Hepatocyte (in vitro differentiated cells): ENCODE measurements around the gene SH3GL3. TPM values are rescaled to one million over a fixed set of nuclear protein-coding genes. Genes with fewer than 3 reads are reported as not detected.

Experiments used
- DNase-seq: peaks from one replicate; pipeline ENCODE4 v3.0.0-alpha.2; 2016; ENCODE audit warnings: low spot score
- H2AFZ ChIP-seq: fragments of 200-600 bp; sonication (generic); 2 replicates; pipeline ENCODE4 v1.6.0; 2016; ENCODE audit warnings: antibody characterized with exemption, mild to moderate bottlenecking
- H3K27ac ChIP-seq: fragments of 200-600 bp; sonication (generic); 2 replicates; pipeline ENCODE4 v1.5.1; 2016; ENCODE audit warnings: mild to moderate bottlenecking
- H3K27me3 ChIP-seq: fragments of 200-600 bp; sonication (generic); 2 replicates; pipeline ENCODE4 v1.6.1; 2016
- H3K36me3 ChIP-seq: fragments of 200-600 bp; sonication (generic); replicated peaks from 2 replicates; pipeline ENCODE4 v1.5.1; 2016; ENCODE audit warnings: low read depth; ENCODE audit not compliant: insufficient read depth
- H3K4me1 ChIP-seq: fragments of 200-600 bp; sonication (generic); 2 replicates; pipeline ENCODE4 v1.5.1; 2016; ENCODE audit warnings: mild to moderate bottlenecking, moderate library complexity; ENCODE audit not compliant: insufficient read depth
- H3K4me2 ChIP-seq: fragments of 200-600 bp; sonication (generic); 2 replicates; pipeline ENCODE4 v1.6.0; 2016
- H3K4me3 ChIP-seq: fragments of 200-600 bp; sonication (generic); 2 replicates; pipeline ENCODE4 v1.5.1; 2016; ENCODE audit warnings: mild to moderate bottlenecking
- H3K79me2 ChIP-seq: fragments of 200-600 bp; sonication (generic); 2 replicates; pipeline ENCODE4 v1.6.0; 2017; ENCODE audit warnings: mild to moderate bottlenecking
- H3K9me2 ChIP-seq: fragments of 200-600 bp; sonication (generic); replicated peaks from 2 replicates; pipeline ENCODE4 v1.6.0; 2017; ENCODE audit warnings: mild to moderate bottlenecking; ENCODE audit not compliant: insufficient read depth
- H3K9me3 ChIP-seq: fragments of 200-600 bp; sonication (generic); 2 replicates; pipeline ENCODE4 v1.5.1; 2016; ENCODE audit warnings: low read depth, mild to moderate bottlenecking
- H4K20me1 ChIP-seq: fragments of 200-600 bp; sonication (generic); 2 replicates; pipeline ENCODE4 v1.6.0; 2016; ENCODE audit warnings: mild to moderate bottlenecking; ENCODE audit not compliant: insufficient read depth, poor library complexity, severe bottlenecking
- EZH2 ChIP-seq: fragments of 200-600 bp; sonication (generic); IDR thresholded peaks from 2 replicates; pipeline ENCODE4 v1.6.1; 2016; ENCODE audit warnings: antibody characterized with exemption, mild to moderate bottlenecking, borderline replicate concordance
- EZH2phosphoT487 ChIP-seq: fragments of 200-600 bp; sonication (generic); IDR thresholded peaks from one replicate; pipeline ENCODE4 v1.6.1; 2018; ENCODE audit warnings: antibody characterized with exemption, mild to moderate bottlenecking, low read depth, moderate library complexity; ENCODE audit not compliant: unreplicated experiment, severe bottlenecking
- WGBS: methylation state at CpG from one replicate; pipeline ENCODE4 v1.1.6; 2016; ENCODE audit warnings: low lambda C conversion rate; ENCODE audit errors: missing lambda C conversion rate; 5-methylcytosine and 5-hydroxymethylcytosine counted together
- polyA plus RNA-seq: library from polyadenylated mRNA; unstranded; fragments of >200 nt; fragmentation: Nextera tagmentation; extraction: Ambion mirVana; gene quantifications from 2 replicates; pipeline ENCODE4 v1.2.1, GENCODE V29; 2016
- total RNA-seq: library from RNA; depleted of rRNA; stranded (reverse); fragments of >200 nt; gene quantifications from 2 replicates; pipeline ENCODE4 v1.2.3, GENCODE V29; 2014
- TF ChIP-seq, protein P1 (sequence below): fragments of 200-600 bp; sonication (generic); IDR thresholded peaks from 2 replicates; pipeline ENCODE4 v1.5.1; 2016; ENCODE audit warnings: antibody characterized with exemption, mild to moderate bottlenecking; ENCODE audit not compliant: poor library complexity

The SH3GL3 gene
- total and polyA plus RNA-seq, 2 experiments from 2014 or later, result 11.1 to 13.9 TPM

DNA sequence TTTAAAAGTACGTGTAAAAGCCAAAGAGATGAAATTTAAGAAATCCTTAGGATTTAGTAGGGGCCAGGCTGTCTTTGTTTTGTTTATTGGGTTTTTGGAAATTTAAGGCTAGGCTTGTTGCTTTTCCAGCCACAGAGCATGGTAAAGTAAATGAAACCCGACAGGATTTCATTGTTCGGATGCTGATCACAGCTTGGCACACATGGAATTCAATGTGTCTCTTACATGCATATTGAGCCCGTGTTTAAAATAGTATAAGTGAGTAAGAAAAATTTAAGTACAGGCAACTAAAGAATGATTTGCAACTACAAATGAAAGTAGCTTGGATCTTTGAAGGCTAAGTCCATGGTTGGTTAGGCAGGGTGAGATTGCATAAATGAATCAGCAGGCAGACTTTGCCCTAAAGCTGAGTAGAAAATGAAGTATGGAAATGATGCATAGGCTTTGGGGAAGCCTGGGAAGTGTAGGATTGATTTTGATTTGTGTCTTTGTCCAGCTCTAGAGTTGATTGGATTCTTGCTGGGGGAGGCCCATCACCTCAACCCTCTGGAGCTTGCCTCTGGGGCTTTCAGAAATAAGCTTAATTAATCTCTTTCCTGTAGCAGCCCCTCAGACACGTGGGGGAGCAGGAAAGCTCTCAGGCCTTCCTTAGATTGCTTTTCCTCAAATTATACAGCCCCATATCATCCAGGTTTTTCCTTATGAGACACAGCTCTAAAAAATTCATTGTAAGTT, 138.6 kb downstream of the SH3GL3 start:
- no peak for TF ChIP-seq EZH2phosphoT487
- TF ChIP-seq EZH2, result no peak
- TF ChIP-seq, protein P1, sequence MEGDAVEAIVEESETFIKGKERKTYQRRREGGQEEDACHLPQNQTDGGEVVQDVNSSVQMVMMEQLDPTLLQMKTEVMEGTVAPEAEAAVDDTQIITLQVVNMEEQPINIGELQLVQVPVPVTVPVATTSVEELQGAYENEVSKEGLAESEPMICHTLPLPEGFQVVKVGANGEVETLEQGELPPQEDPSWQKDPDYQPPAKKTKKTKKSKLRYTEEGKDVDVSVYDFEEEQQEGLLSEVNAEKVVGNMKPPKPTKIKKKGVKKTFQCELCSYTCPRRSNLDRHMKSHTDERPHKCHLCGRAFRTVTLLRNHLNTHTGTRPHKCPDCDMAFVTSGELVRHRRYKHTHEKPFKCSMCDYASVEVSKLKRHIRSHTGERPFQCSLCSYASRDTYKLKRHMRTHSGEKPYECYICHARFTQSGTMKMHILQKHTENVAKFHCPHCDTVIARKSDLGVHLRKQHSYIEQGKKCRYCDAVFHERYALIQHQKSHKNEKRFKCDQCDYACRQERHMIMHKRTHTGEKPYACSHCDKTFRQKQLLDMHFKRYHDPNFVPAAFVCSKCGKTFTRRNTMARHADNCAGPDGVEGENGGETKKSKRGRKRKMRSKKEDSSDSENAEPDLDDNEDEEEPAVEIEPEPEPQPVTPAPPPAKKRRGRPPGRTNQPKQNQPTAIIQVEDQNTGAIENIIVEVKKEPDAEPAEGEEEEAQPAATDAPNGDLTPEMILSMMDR, result no peak
- WGBS, result 65% methylated on average over 5 of the region's 5 CpGs
- no peaks in the 10 kb centered on the region for H3K79me2 ChIP-seq

DNA sequence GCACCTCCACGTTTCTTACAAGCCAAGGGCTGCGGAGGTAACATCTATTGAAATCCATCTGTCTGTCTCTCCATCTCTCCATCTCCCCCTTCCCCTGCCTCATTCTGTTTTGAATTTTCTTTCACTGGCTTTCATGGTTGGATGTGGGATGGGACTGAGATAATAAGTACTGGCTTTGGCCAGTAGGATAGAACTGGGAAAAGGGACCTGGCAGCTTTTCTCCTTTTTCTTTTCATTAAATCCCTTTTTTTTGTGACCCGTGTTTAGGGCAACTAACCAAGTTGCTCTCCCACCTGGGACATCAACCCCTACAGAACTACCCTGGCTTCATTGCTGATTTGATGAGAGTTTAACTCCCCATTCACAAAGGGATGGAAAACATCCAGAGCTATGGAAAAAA, 139.9 kb downstream of the SH3GL3 start:
- 90% methylated on average over 3 of the region's 3 CpGs for WGBS
- TF ChIP-seq EZH2phosphoT487 (no peak), EZH2 (no peak)
- TF ChIP-seq, protein P1, result no peak
- no peak for DNase-seq

More for the DNA sequence above, 138.6 kb downstream of the SH3GL3 start:
- H3K36me3 ChIP-seq, result no peaks in the 10 kb centered on the region
- H3K9me3 ChIP-seq, result no peaks in the 10 kb centered on the region
- H3K27me3 ChIP-seq, result no peaks in the 10 kb centered on the region
- no peak for DNase-seq
- no peaks in the 10 kb centered on the region for H4K20me1 ChIP-seq
- H3K9me2 ChIP-seq, result no peaks in the 10 kb centered on the region
- no peak overlapping the region for H3K27ac ChIP-seq
- H2AFZ ChIP-seq, result no peak overlapping the region
- H3K4me3 ChIP-seq, result no peak overlapping the region
- H3K4me2 ChIP-seq, result no peak overlapping the region
- no peaks in the 10 kb centered on the region for H3K4me1 ChIP-seq

GRCh38 chr15:83588441-83588840, 141.3 kb downstream of the SH3GL3 start:
- no peaks in the 10 kb centered on the region for H3K27me3 ChIP-seq
- H3K4me3 ChIP-seq, result no peak overlapping the region
- no peaks in the 10 kb centered on the region for H3K4me1 ChIP-seq
- H3K79me2 ChIP-seq, result no peaks in the 10 kb centered on the region
- H3K36me3 ChIP-seq, result no peaks in the 10 kb centered on the region
- DNase-seq, result no peak
- no peak overlapping the region for H2AFZ ChIP-seq
- H3K9me2 ChIP-seq, result no peaks in the 10 kb centered on the region
- no peak for TF ChIP-seq EZH2
- no peak for TF ChIP-seq EZH2phosphoT487
- TF ChIP-seq, protein P1, result no peak
- WGBS, result 84% methylated on average over 5 of the region's 5 CpGs
- H3K27ac ChIP-seq, result no peak overlapping the region
- no peaks in the 10 kb centered on the region for H4K20me1 ChIP-seq
- H3K4me2 ChIP-seq, result no peak overlapping the region
- no peaks in the 10 kb centered on the region for H3K9me3 ChIP-seq

More for the DNA sequence above, 139.9 kb downstream of the SH3GL3 start:
- Histone ChIP-seq H3K79me2 (no peaks in the 10 kb centered on the region), H2AFZ (no peak overlapping the region), H3K4me1 (no peaks in the 10 kb centered on the region), H3K27ac (no peak overlapping the region), H3K9me3 (no peaks in the 10 kb centered on the region), H3K4me2 (no peak overlapping the region), H3K36me3 (no peaks in the 10 kb centered on the region), H3K9me2 (no peaks in the 10 kb centered on the region), H4K20me1 (no peaks in the 10 kb centered on the region), H3K4me3 (no peak overlapping the region), H3K27me3 (no peaks in the 10 kb centered on the region)
